H1 (cell line): ENCODE results near the gene LIMA1. TPM values are rescaled to one million over a fixed set of nuclear protein-coding genes. Genes with fewer than 3 reads are reported as not detected.

Source experiments
- CTCF ChIA-PET: fragments of 300-600 bp; sonication (Branson Sonifier 250); formaldehyde crosslinking; loops from one replicate; lab custom pipeline; 2021; ENCODE audit not compliant: partially characterized antibody; lab: Charles Lee
- POLR2A ChIA-PET: fragments of 300-600 bp; sonication (Branson Sonifier 250); formaldehyde crosslinking; loops from one replicate; lab custom pipeline; 2021; ENCODE audit warnings: inconsistent platforms; ENCODE audit not compliant: partially characterized antibody; lab: Charles Lee
- DNase-seq, 2 experiments: peaks; one replicate each; pipeline versions ENCODE4 v3.0.0 to v3.0.0-alpha.2; 2010 to 2022; ENCODE audit warnings: low spot score in 2 of 2, low read depth in 1 of 2, mixed read lengths in 1 of 2
- FAIRE-seq: peaks from 2 replicates; lab custom pipeline; 2011; peaks lifted over from hg19 to GRCh38; lab: Jason Lieb, UNC
- H2AFZ ChIP-seq: 2 replicates; pipeline ENCODE4 v1.8.1; 2012; ENCODE audit warnings: low read length, inconsistent platforms
- H2AK5ac ChIP-seq: 2 replicates; pipeline ENCODE4 v1.6.1; 2013; ENCODE audit warnings: low read depth, low read length
- H2BK120ac ChIP-seq: replicated peaks from 2 replicates; pipeline ENCODE3; 2013; ENCODE audit warnings: low read depth, low read length, inconsistent platforms
- H2BK12ac ChIP-seq: 2 replicates; pipeline ENCODE4 v1.6.1; 2013; ENCODE audit warnings: low read depth, low read length
- H2BK15ac ChIP-seq: 2 replicates; pipeline ENCODE4 v1.6.1; 2013; ENCODE audit warnings: low read length
- H2BK20ac ChIP-seq: 2 replicates; pipeline ENCODE4 v1.6.1; 2013; ENCODE audit warnings: low read length
- H2BK5ac ChIP-seq: 2 replicates; pipeline ENCODE4 v1.6.1; 2013; ENCODE audit warnings: low read depth, low read length
- H3K14ac ChIP-seq: 2 replicates; pipeline ENCODE4 v1.6.1; 2013; ENCODE audit warnings: inconsistent platforms; ENCODE audit not compliant: insufficient read length
- H3K18ac ChIP-seq: 2 replicates; pipeline ENCODE4 v1.6.1; 2013; ENCODE audit warnings: low read length; ENCODE audit errors: extremely low read depth
- H3K23ac ChIP-seq: 2 replicates; pipeline ENCODE4 v1.6.1; 2013; ENCODE audit warnings: inconsistent platforms; ENCODE audit not compliant: insufficient read length
- H3K23me2 ChIP-seq: 2 replicates; pipeline ENCODE4 v1.6.1; 2013; ENCODE audit warnings: low read depth, low read length
- H3K27ac ChIP-seq: 2 replicates; pipeline ENCODE4 v1.6.1; 2011; ENCODE audit warnings: low read depth, low read length, inconsistent platforms
- H3K27me3 ChIP-seq, 4 experiments: replicated peaks in 1 of 4; 1 replicate in 1 of 4; 2 replicates in 3 of 4; pipeline versions ENCODE4 v1.6.1 to v1.8.1; 2011 to 2013; ENCODE audit warnings: low read length in 3 of 4, mild to moderate bottlenecking in 3 of 4, inconsistent platforms in 2 of 4, mixed read lengths in 2 of 4, moderate library complexity in 1 of 4; ENCODE audit not compliant: control insufficient read depth in 3 of 4, insufficient read depth in 3 of 4; ENCODE audit errors: extremely low read depth in 1 of 4
- H3K36me3 ChIP-seq, 4 experiments: 2 replicates each; pipeline versions ENCODE4 v1.6.1 to v1.8.1; 2011 to 2013; ENCODE audit warnings: mild to moderate bottlenecking in 4 of 4, low read length in 3 of 4, moderate library complexity in 2 of 4, control low read depth in 1 of 4, inconsistent platforms in 1 of 4; ENCODE audit not compliant: insufficient read depth in 4 of 4, control insufficient read depth in 2 of 4
- H3K4ac ChIP-seq: replicated peaks from 2 replicates; pipeline ENCODE3; 2013; ENCODE audit warnings: low read length, low read depth, mixed read lengths, inconsistent platforms; ENCODE audit not compliant: insufficient read length
- H3K4me1 ChIP-seq, 4 experiments: replicated peaks in 1 of 4; 1 replicate in 1 of 4; 2 replicates in 3 of 4; pipeline versions ENCODE4 v1.6.1 to v1.8.1; 2011 to 2013; ENCODE audit warnings: low read length in 3 of 4, inconsistent platforms in 2 of 4, mixed read lengths in 1 of 4; ENCODE audit not compliant: insufficient read depth in 4 of 4, control insufficient read depth in 3 of 4
- H3K4me2 ChIP-seq, 2 experiments: 2 replicates each; pipeline versions ENCODE4 v1.6.1 to v1.8.1; 2011 to 2013; ENCODE audit warnings: low read depth in 2 of 2, low read length in 2 of 2, control low read depth in 1 of 2, inconsistent platforms in 1 of 2, mild to moderate bottlenecking in 1 of 2; ENCODE audit not compliant: insufficient read depth in 1 of 2
- H3K4me3 ChIP-seq, 4 experiments: fragments of 200-600, 300-600 bp in 1 of 4; sonication (generic), shearing (Covaris generic), sonication (Bioruptor Twin) in 1 of 4; 2 replicates each; pipeline versions ENCODE4 v1.5.1 to v1.8.1; 2011 to 2016; ENCODE audit warnings: low read length in 4 of 4, low read depth in 3 of 4, control low read depth in 2 of 4, inconsistent platforms in 2 of 4, mild to moderate bottlenecking in 2 of 4, mixed read lengths in 1 of 4, moderate library complexity in 1 of 4; ENCODE audit not compliant: insufficient read depth in 2 of 4; ENCODE audit errors: extremely low read depth in 1 of 4
- H3K56ac ChIP-seq: replicated peaks from 2 replicates; pipeline ENCODE3; 2013; ENCODE audit warnings: low read depth, mild to moderate bottlenecking, mixed read lengths, low read length, inconsistent platforms; ENCODE audit not compliant: insufficient read length
- H3K79me1 ChIP-seq: 2 replicates; pipeline ENCODE4 v1.6.1; 2013; ENCODE audit warnings: low read depth, low read length, control low read depth
- H3K79me2 ChIP-seq, 2 experiments: 2 replicates each; pipeline versions ENCODE4 v1.6.1 to v1.8.1; 2012 to 2013; ENCODE audit warnings: low read length in 2 of 2, mild to moderate bottlenecking in 2 of 2, inconsistent platforms in 1 of 2; ENCODE audit not compliant: insufficient read depth in 2 of 2, control insufficient read depth in 1 of 2
- H3K9ac ChIP-seq, 4 experiments: replicated peaks in 1 of 4; 1 replicate in 1 of 4; 2 replicates in 3 of 4; pipeline versions ENCODE4 v1.6.1 to v1.8.1; 2011 to 2013; ENCODE audit warnings: low read depth in 3 of 4, low read length in 3 of 4, control low read depth in 2 of 4, mild to moderate bottlenecking in 2 of 4, moderate library complexity in 2 of 4, inconsistent platforms in 1 of 4; ENCODE audit errors: extremely low read depth in 1 of 4
- H3K9me3 ChIP-seq, 2 experiments: 2 replicates each; pipeline versions ENCODE4 v1.6.1 to v1.8.1; 2012 to 2013; ENCODE audit warnings: mild to moderate bottlenecking in 2 of 2, moderate library complexity in 2 of 2, control low read depth in 1 of 2, inconsistent platforms in 1 of 2, low read depth in 1 of 2, low read length in 1 of 2, mixed read lengths in 1 of 2; ENCODE audit not compliant: insufficient read depth in 2 of 2
- H4K20me1 ChIP-seq, 2 experiments: replicated peaks in 1 of 2; 2 replicates each; pipeline versions ENCODE3 to v1.8.1; 2011 to 2013; ENCODE audit warnings: inconsistent platforms in 2 of 2, low read length in 2 of 2, mild to moderate bottlenecking in 1 of 2; ENCODE audit not compliant: insufficient read depth in 2 of 2, control insufficient read depth in 1 of 2
- H4K5ac ChIP-seq: 2 replicates; pipeline ENCODE4 v1.6.1; 2013; ENCODE audit warnings: low read length, low read depth, mixed read lengths, inconsistent platforms; ENCODE audit not compliant: insufficient read length
- H4K8ac ChIP-seq: 2 replicates; pipeline ENCODE4 v1.8.0; 2013; ENCODE audit warnings: mild to moderate bottlenecking, moderate library complexity, low read length, inconsistent platforms; ENCODE audit not compliant: insufficient read depth; ENCODE audit errors: extremely low read depth
- H4K91ac ChIP-seq: replicated peaks from 2 replicates; pipeline ENCODE3; 2013; ENCODE audit warnings: low read length, mixed read lengths, inconsistent platforms; ENCODE audit not compliant: insufficient read length
- ASH2L ChIP-seq: fragments of 200-600, 300-600 bp; sonication (generic); IDR thresholded peaks from one replicate; pipeline ENCODE4 v1.7.1; 2017; ENCODE audit warnings: low read length
- BRCA1 ChIP-seq: IDR thresholded peaks from 2 replicates; pipeline ENCODE4 v1.6.1; 2012; ENCODE audit warnings: low read depth, low read length, improper control_type of control experiment
- CHD1 ChIP-seq: IDR thresholded peaks from 2 replicates; pipeline ENCODE4 v1.6.1; 2012; ENCODE audit warnings: low read depth, low read length, improper control_type of control experiment
- CHD2 ChIP-seq: IDR thresholded peaks from 2 replicates; pipeline ENCODE4 v1.6.1; 2012; ENCODE audit warnings: low read length, improper control_type of control experiment
- EZH2 ChIP-seq: fragments of 200-600 bp; sonication (generic); IDR thresholded peaks from 2 replicates; pipeline ENCODE4 v1.7.1; 2012; ENCODE audit warnings: low read depth, mild to moderate bottlenecking, moderate library complexity, low read length, inconsistent platforms; ENCODE audit not compliant: severe bottlenecking
- FOSL1 ChIP-seq: IDR thresholded peaks from 2 replicates; pipeline ENCODE4 v1.6.1; 2011; ENCODE audit warnings: mild to moderate bottlenecking, low read depth, low read length, moderate library complexity; ENCODE audit not compliant: insufficient read depth
- GTF2F1 ChIP-seq: IDR thresholded peaks from 2 replicates; pipeline ENCODE4 v1.6.1; 2012; ENCODE audit warnings: low read depth, low read length, improper control_type of control experiment, borderline replicate concordance
- POU5F1 ChIP-seq: IDR thresholded peaks from 2 replicates; pipeline ENCODE4 v1.6.1; 2011; ENCODE audit warnings: low read depth, mild to moderate bottlenecking, low read length, moderate library complexity
- RAD21 ChIP-seq, 2 experiments: IDR thresholded peaks in 1 of 2; conservative IDR thresholded peaks in 1 of 2; 2 replicates each; pipeline ENCODE4 v1.6.1; 2011; ENCODE audit warnings: low read depth in 2 of 2, low read length in 2 of 2, improper control_type of control experiment in 1 of 2, inconsistent platforms in 1 of 2, mild to moderate bottlenecking in 1 of 2, moderate library complexity in 1 of 2
- RBBP5 ChIP-seq: IDR thresholded peaks from 2 replicates; pipeline ENCODE4 v1.7.1; 2012; ENCODE audit warnings: low read depth, mild to moderate bottlenecking, inconsistent platforms, low read length, moderate library complexity, borderline replicate concordance
- RXRA ChIP-seq: IDR thresholded peaks from 2 replicates; pipeline ENCODE4 v1.6.1; 2011; ENCODE audit warnings: low read depth, mild to moderate bottlenecking, low read length, moderate library complexity; ENCODE audit not compliant: insufficient read depth
- SIX5 ChIP-seq: IDR thresholded peaks from 2 replicates; pipeline ENCODE4 v1.6.1; 2011; ENCODE audit warnings: mild to moderate bottlenecking, low read depth, low read length
- TEAD4 ChIP-seq: IDR thresholded peaks from 2 replicates; pipeline ENCODE4 v1.6.1; 2012; ENCODE audit warnings: low read depth, low read length, inconsistent platforms, mixed read lengths
- YY1 ChIP-seq: IDR thresholded peaks from 2 replicates; pipeline ENCODE4 v1.6.1; 2011; ENCODE audit warnings: low read depth, mild to moderate bottlenecking, low read length
- WGBS, 2 experiments: shearing (Covaris generic) in 1 of 2; methylation state at CpG; one replicate each; pipeline versions ENCODE4 v1.1.6 to v1.1.7; 2013 to 2015; ENCODE audit warnings: low lambda C conversion rate in 2 of 2, mixed read lengths in 2 of 2, inconsistent platforms in 1 of 2, low coverage in 1 of 2, missing lambda C conversion rate in 1 of 2; ENCODE audit not compliant: insufficient replicate concordance in 2 of 2, insufficient coverage in 1 of 2, insufficient read length in 1 of 2; ENCODE audit errors: extremely low coverage in 1 of 2, missing lambda C conversion rate in 1 of 2; 5-methylcytosine and 5-hydroxymethylcytosine counted together
- polyA plus RNA-seq, 7 experiments: library from polyadenylated mRNA; depleted of rRNA in 3 of 7; stranded (reverse) in 5 of 7; unstranded in 2 of 7; fragments of >200 nt in 5 of 7; fragments of 200-250 nt in 2 of 7; gene quantifications; 1 replicate in 5 of 7; 2 replicates in 1 of 7; 4 replicates in 1 of 7; pipeline versions ENCODE4 v1.2.1 to v1.2.3, GENCODE V29; 2011 to 2013; ENCODE audit warnings: missing spikeins in 2 of 7, mixed read lengths in 2 of 7
- total RNA-seq: library from RNA; stranded (reverse); fragmentation: NEBNext Ultra II Directional; extraction: Animal tissue kit (Norgen Biotek cat#: 25700); gene quantifications from 2 replicates; pipeline ENCODE4 v1.2.1, GENCODE V29; 2021
- TF ChIP-seq, protein P1 (sequence below): IDR thresholded peaks from 2 replicates; pipeline ENCODE4 v1.6.1; 2011; ENCODE audit warnings: low read depth, mild to moderate bottlenecking, low read length; ENCODE audit not compliant: insufficient read depth

Gene LIMA1
- total and polyA plus RNA-seq, 2 of the 8 experiments (the other 6 are each of a cell fraction or from before 2014, with no cell fraction given) = 12.7 to 47.6 TPM

DNA sequence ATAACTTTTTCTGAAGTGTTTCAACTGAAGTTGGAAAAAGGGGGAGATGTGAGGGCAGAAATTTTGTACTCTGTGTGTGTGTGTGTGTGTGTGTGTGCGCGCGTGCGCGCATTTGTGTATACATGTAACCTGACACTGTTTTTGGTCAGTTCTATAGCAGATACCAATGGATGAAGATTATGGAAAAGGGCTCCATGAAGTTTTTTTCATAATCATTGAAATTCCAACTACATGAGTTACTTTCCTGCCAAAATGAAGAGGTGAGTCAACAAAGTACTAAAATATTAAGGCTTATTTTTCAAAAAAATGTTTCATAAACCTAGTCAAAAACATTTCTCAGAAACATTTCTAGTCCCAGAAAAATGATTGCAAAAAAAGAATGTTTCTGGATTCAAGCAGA lies 90.4 kb downstream of the LIMA1 start:
- Histone ChIP-seq H3K23ac (no peak overlapping the region), H3K23me2 (no peaks in the 10 kb centered on the region), H3K4me3 (no peak overlapping the region), H3K9me3 (no peaks in the 10 kb centered on the region), H2AK5ac (no peak overlapping the region), H4K8ac (no peak overlapping the region), H2BK12ac (no peak overlapping the region), H3K4me1 (no peaks in the 10 kb centered on the region), H2BK120ac (no peak overlapping the region), H3K4ac (no peak overlapping the region), H3K36me3 (peaks cover 0 to 18% (median 10%) of the 10 kb centered on the region in 4 experiments; a peak in 5 of 8 replicates), H2AFZ (no peak overlapping the region), H3K56ac (no peak overlapping the region), H3K9ac (no peak overlapping the region), H3K79me1 (no peaks in the 10 kb centered on the region), H4K5ac (no peak overlapping the region), H3K4me2 (no peak overlapping the region), H3K27me3 (no peaks in the 10 kb centered on the region), H2BK5ac (no peak overlapping the region), H3K79me2 (no peaks in the 10 kb centered on the region), H2BK20ac (no peak overlapping the region), H3K27ac (no peak overlapping the region), H2BK15ac (no peak overlapping the region), H3K14ac (no peak overlapping the region), H4K91ac (no peak overlapping the region), H3K18ac (no peak overlapping the region), H4K20me1 (no peaks in the 10 kb centered on the region)
- DNase-seq = no peak
- POLR2A ChIA-PET = no interaction called here
- CTCF ChIA-PET = no interaction called here
- no peak for FAIRE-seq
- TF ChIP-seq GTF2F1 = no peak
- no peak for TF ChIP-seq POU5F1
- no peak for TF ChIP-seq CHD2
- no peak for TF ChIP-seq EZH2
- TF ChIP-seq TEAD4 = no peak
- no peak for TF ChIP-seq BRCA1
- no peak for TF ChIP-seq RAD21 (IDR thresholded peaks at IDR 0.05 in 1 of 2, conservative IDR thresholded peaks at IDR 0.05 in 1 of 2; ENCODE audit: low read depth in 2 of 2, low read length in 2 of 2)
- TF ChIP-seq SIX5 = no peak
- TF ChIP-seq RBBP5 = no peak
- TF ChIP-seq FOSL1 = no peak
- TF ChIP-seq, protein P1, sequence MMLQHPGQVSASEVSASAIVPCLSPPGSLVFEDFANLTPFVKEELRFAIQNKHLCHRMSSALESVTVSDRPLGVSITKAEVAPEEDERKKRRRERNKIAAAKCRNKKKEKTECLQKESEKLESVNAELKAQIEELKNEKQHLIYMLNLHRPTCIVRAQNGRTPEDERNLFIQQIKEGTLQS = no peak
- no peak for TF ChIP-seq CHD1
- no peak for TF ChIP-seq RXRA
- TF ChIP-seq ASH2L = no peak
- TF ChIP-seq YY1 = no peak
- 79% methylated on average over 5 of the region's 5 CpGs; no CpG with 5 or more reads in 1 of the 2 experiments for WGBS, 2 experiments
